Measurements from ENCODE around the gene SLC7A14.
"Not testable (repeated sequence)": the region's sequence is repeated elsewhere in the genome, so short reads cannot be mapped to it uniquely, and the experiment has no call there.

Gene SLC7A14

DNA sequence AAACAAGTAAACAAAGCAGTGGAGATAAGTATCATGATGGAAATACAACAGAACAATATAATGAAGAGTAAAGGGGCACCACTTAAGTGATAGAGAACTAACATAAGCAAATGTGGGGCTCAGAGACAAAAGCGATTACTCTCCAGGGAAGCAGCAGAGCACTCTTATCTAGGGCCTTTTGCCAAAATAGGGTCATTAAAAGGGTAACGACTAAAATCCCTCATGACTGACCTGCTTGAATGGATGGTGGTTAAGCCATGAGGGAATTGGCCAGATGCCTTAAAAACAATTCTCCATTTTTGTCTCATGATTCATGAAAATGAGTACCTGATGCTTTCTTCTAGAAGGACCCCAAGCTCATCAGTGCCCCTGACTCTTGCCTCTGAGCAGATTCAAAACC is 3.2 kb upstream of the SLC7A14 start:
- no peak for DNase-seq

GRCh38 chr3:170585008-170585936 is 603 bp downstream of the SLC7A14 start:
- DNase-seq, result no peak

DNA sequence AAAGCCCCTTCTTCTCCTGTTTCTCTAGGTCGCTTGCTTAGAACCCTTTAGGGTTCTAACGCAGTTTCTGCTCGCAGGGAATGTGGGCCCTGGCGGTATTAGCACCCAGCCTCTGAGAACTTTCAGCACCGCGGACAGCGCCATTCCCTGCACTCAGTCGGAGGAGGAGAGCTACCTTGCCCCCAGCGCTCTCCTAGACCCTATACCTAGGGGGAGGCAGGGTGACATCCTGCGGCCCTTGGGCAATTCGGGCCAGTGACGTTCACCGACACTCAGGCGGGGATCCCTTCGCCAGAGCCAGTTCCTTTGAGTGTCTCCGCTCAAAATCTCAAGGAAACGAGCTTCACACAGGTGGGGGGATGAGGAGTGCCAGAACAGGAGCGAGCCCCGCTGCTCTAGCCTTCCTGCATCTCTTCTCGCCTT is 1.3 kb downstream of the SLC7A14 start:
- DNase-seq, result peak; percentile 46

DNA sequence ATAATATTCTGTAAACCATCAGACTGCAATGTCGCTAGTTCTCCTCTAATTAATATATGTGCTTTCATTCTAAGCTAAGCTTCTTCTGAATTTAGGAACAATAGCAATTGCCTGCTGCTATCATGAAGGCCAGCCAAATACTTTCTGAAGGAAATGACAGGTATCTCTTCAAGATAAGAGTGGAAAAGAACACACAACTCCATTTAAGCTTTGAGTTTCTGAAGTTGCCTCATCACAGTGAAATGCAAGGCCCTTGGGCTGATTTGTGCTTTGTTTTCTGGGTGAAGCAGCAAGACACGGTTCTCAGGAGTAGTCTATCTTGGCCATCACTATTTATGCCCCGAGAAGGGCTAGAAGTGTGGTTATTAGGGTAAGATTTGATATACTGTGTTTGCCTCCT is 6.2 kb downstream of the SLC7A14 start:
- no peak for DNase-seq

- peak; percentile 18 for DNase-seq
Measured at GRCh38 chr3:170572665-170573253, 13.1 kb downstream of the SLC7A14 start.

- not testable (repeated sequence) for DNase-seq
Measured at GRCh38 chr3:170567598-170567997, 18.3 kb downstream of the SLC7A14 start.

DNA sequence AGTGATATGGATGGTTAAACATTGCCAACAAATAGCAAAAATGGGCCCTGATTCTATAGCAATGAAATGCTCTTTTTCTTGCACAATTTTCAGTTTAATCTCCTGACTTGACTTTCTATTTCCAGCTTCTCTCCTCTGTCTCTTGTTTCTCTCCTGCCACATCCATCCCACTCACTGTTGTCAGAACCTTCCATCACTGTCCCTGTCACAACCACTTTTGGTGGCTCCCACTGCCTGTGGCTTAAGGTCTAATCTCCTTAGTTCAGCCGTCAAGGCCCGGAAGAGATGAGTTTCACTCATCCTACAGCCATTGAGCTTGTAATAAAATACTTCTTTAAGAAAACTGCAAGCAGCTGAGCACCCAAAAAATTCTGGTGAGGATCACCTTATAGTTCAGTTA is 19.5 kb downstream of the SLC7A14 start:
- DNase-seq, result no peak

GRCh38 chr3:170565495-170565894 is 20.4 kb downstream of the SLC7A14 start:
- no peak for DNase-seq

GRCh38 chr3:170564664-170565063 is 21.2 kb downstream of the SLC7A14 start:
- DNase-seq, result no peak

- DNase-seq, result peak; percentile 5
Measured at GRCh38 chr3:170563712-170564423, 22.0 kb downstream of the SLC7A14 start.

- DNase-seq, result no peak
Measured at GRCh38 chr3:170562080-170562479, 23.8 kb downstream of the SLC7A14 start.

DNA sequence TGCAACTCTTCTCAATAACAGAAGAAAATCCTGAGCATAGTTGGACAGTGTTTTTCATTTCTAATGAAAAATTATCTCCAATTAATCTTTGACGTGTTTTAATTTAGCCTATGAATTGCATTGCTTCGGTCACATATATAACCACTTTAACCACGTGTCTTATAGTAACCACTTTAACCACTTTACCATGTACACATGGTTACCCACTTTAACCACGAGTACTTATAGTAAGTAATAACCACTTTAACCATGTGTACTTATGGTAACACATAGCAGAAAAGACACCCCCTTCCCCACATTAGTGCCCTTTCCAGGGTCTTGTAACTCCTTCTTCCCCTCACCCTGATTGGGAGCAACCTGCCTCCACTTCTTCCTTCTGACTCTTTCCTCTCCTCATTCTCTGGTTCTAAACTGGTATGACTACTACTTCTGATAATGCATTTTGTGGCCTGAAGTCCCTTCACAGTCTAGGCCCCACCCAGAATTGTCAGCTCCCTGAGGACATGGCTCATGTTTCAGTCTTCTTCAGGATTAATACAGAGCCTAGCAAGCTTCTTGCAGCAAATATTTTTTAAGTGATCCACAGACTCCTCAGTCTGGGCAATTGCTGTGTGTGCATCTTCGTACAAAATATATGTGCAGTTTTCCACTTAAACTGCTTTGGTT is 25.0 kb downstream of the SLC7A14 start:
- no peak for DNase-seq

DNA sequence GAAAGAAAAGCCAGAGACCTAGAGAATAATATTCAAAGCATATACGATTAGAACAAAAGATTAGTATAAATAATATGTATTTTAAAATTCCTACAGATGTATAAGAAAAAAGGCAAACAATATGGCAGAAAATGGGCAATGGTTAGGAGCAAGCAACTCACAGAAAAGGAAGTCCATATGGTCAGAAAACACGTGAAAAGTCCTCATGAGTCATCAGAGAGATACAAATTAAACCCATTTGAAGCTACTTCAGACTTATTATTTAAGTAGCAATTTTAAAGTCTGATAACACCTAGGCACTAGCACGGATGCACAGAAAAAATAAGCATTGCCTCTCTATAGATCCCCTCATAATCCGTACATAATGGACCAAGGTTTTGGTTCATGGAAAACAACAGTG is 25.6 kb downstream of the SLC7A14 start:
- no peak for DNase-seq

DNA sequence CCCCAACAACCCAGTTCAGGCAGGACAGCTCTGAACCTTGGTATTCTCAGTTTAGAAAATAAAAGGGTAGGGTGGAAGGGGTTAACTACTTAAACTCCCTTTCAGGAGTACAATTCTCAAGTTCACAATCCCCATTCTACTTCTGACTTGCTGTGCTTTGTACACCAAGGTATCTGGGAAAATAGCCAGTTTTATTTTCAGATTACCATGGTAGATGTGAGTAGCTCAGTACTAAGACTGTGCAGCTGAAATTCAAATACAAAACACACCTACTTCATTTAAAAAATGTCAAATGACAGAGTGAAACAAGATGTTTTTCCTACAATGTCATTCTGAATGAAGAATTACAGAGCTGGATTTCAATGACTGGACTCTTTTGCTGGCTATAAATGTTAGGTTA is 27.4 kb downstream of the SLC7A14 start:
- DNase-seq, result no peak

- no peak for DNase-seq
Measured at GRCh38 chr3:170555329-170555728, 30.5 kb downstream of the SLC7A14 start.

GRCh38 chr3:170553788-170554757 is 31.8 kb downstream of the SLC7A14 start:
- no peak for DNase-seq

DNA sequence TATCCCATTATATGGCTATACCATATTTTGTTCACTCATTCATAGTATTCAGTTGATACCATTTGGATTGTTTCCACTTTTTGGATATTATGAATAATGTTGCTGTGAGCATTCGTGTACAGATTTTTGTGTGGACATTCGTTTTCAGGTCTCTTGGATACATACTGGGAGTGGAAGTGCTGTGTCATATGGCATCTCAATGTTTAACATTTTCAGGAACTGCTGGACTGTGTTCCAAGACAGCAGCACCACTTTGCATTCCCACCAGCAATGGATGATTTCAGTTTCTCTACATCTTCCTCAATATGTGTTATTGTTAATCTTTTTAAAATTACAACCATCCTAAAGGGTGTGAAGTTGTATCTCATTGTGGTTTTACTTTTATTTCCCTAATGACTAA is 34.6 kb downstream of the SLC7A14 start:
- DNase-seq, result no peak

- DNase-seq, result no peak
Measured at GRCh38 chr3:170542704-170543103, 43.2 kb downstream of the SLC7A14 start.

- DNase-seq, result no peak
Measured at GRCh38 chr3:170539897-170540296, 46.0 kb downstream of the SLC7A14 start.

DNA sequence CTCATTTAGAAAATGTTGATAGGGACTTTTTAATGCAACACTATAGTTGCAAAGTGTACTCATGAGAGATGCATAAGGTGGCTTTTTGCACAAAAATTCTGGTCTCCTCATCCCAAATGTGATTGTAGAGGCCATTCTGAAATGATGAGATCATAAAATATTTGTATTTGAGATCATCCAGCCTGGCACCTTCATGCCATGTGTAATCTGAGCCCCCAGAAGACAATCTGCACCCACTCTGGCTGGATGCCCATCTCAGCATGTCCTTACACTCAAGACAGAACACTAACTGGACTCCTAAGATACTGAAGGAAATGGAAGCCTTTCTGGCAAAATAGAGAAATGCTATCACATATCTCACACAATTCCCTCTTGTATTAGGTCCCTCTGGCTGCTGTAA is 49.2 kb downstream of the SLC7A14 start:
- no peak for DNase-seq

GRCh38 chr3:170534227-170534626 is 51.6 kb downstream of the SLC7A14 start:
- no peak for DNase-seq

- no peak for DNase-seq
Measured at GRCh38 chr3:170532573-170532972, 53.3 kb downstream of the SLC7A14 start.
